Activated naive CD4-positive, alpha-beta T cell (primary cell): ENCODE measurements around the gene NPFF.
"Not testable (repeated sequence)": the region's sequence is repeated elsewhere in the genome, so short reads cannot be mapped to it uniquely, and the experiment has no call there.

Source experiments
- DNase-seq, 4 experiments: peaks; one replicate each; lab custom pipeline; 2025; lab: John Stamatoyannopoulos, UW

NPFF gene

GRCh38 chr12:53506881-53507602, at the start of gene NPFF:
Gene NPFF, minus strand, starts transcription at chr12:53507484. Its CDS starts 10 bp downstream, at chr12:53507474.
- no peak for DNase-seq

- no peak for DNase-seq
Observed at GRCh38 chr12:53552361-53553327, 45.4 kb upstream of the NPFF start.

- DNase-seq: no peak
Observed at GRCh38 chr12:53551889-53552291, 44.6 kb upstream of the NPFF start.

GRCh38 chr12:53550595-53550994, 43.3 kb upstream of the NPFF start:
- DNase-seq: no peak

- not testable (repeated sequence) for DNase-seq
Observed at GRCh38 chr12:53550131-53550530, 42.8 kb upstream of the NPFF start.

- DNase-seq: not testable (repeated sequence)
Observed at GRCh38 chr12:53548354-53548753, 41.1 kb upstream of the NPFF start.

- DNase-seq: peak in 2 of 4 experiments; percentile 8 to 9
Observed at GRCh38 chr12:53543539-53543938, 36.3 kb upstream of the NPFF start.

GRCh38 chr12:53539526-53539925, 32.2 kb upstream of the NPFF start:
- no peak for DNase-seq

- DNase-seq: no peak
Observed at GRCh38 chr12:53538209-53538689, 31.0 kb upstream of the NPFF start.

GRCh38 chr12:53536962-53537361, 29.7 kb upstream of the NPFF start:
- no peak for DNase-seq

GRCh38 chr12:53533471-53533870, 26.2 kb upstream of the NPFF start:
- DNase-seq: no peak

- no peak for DNase-seq
Observed at GRCh38 chr12:53532524-53533445, 25.5 kb upstream of the NPFF start.

- no peak for DNase-seq
Observed at GRCh38 chr12:53532021-53532420, 24.7 kb upstream of the NPFF start.

GRCh38 chr12:53530920-53531319, 23.6 kb upstream of the NPFF start:
- no peak for DNase-seq

GRCh38 chr12:53530061-53530460, 22.8 kb upstream of the NPFF start:
- DNase-seq: no peak

GRCh38 chr12:53524476-53524875, 17.2 kb upstream of the NPFF start:
- DNase-seq: no peak

- no peak for DNase-seq
Observed at GRCh38 chr12:53523131-53523530, 15.8 kb upstream of the NPFF start.

- no peak for DNase-seq
Observed at GRCh38 chr12:53518381-53518780, 11.1 kb upstream of the NPFF start.

- no peak for DNase-seq
Observed at GRCh38 chr12:53516758-53517455, 9.6 kb upstream of the NPFF start.

GRCh38 chr12:53515291-53515680, 8.0 kb upstream of the NPFF start:
- DNase-seq: no peak

- no peak for DNase-seq
Observed at GRCh38 chr12:53514628-53515290, 7.5 kb upstream of the NPFF start.
